ENCODE results near the gene ATG2A. TPM values are rescaled to one million over a fixed set of nuclear protein-coding genes. Genes with fewer than 3 reads are reported as not detected.
"Not testable (repeated sequence)": the region's sequence is repeated elsewhere in the genome, so short reads cannot be mapped to it uniquely, and the experiment has no call there.

Gene ATG2A
- total RNA-seq, 6 donors from 2014 or later: 24.6 to 59.2 (median 33.3) TPM

GRCh38 chr11:64848826-64849597 is 68.0 kb downstream of the ATG2A start:
- WGBS, 2 donors: 81 to 83% methylated on average over 2 to 15 of the region's 16 CpGs
- Histone ChIP-seq H3K27ac (peak overlapping the region; percentile 21 to 95 (median 87)), H3K27me3 (no peaks in the 10 kb centered on the region), H3K4me3 (no peak overlapping the region), H3K9me3 (no peaks in the 10 kb centered on the region), H3K36me3 (peaks cover 0 to 18% (median 10%) of the 10 kb centered on the region in 4 donors), H3K4me1 (peaks cover 68 to 84% (median 77%) of the 10 kb centered on the region in 4 donors)
- TF ChIP-seq POLR2AphosphoS5 (IDR thresholded peaks at IDR 0.05): no peak
- TF ChIP-seq CTCF (IDR thresholded peaks at IDR 0.05): peak in 2 of 6 experiments; percentile 15 to 22
- no peak for TF ChIP-seq EP300 (IDR thresholded peaks at IDR 0.05)
- DNase-seq: peak in 1 of 2 donors; percentile 76
- no peak for ATAC-seq (ENCODE audit: low FRiP score in 2 of 2)

GRCh38 chr11:64848214-64848825 is 68.7 kb downstream of the ATG2A start:
- no peak for DNase-seq
- ATAC-seq (ENCODE audit: low FRiP score in 2 of 2): no peak

GRCh38 chr11:64846998-64847666 is 69.9 kb downstream of the ATG2A start:
- no peak overlapping the region for H3K4me3 ChIP-seq
- WGBS, 2 donors: 20 to 27% methylated on average over 12 to 13 of the region's 13 CpGs
- DNase-seq: peak; percentile 92 to 94
- TF ChIP-seq POLR2A (IDR thresholded peaks at IDR 0.05) (no peak), POLR2AphosphoS5 (IDR thresholded peaks at IDR 0.05) (peak; percentile 9 to 56), CTCF (IDR thresholded peaks at IDR 0.05) (peak; percentile 97 to 99 (median 97)), EP300 (IDR thresholded peaks at IDR 0.05) (no peak)
- H3K27ac ChIP-seq: peak overlapping the region in 1 of 4 donors; percentile 88
- peaks cover 0 to 4% (median 0%) of the 10 kb centered on the region in 4 donors for H3K36me3 ChIP-seq
- peak; percentile 90 to 92 for ATAC-seq (ENCODE audit: low FRiP score in 2 of 2)
- H3K27me3 ChIP-seq: no peaks in the 10 kb centered on the region
- H3K9me3 ChIP-seq: no peaks in the 10 kb centered on the region
- peaks cover 54 to 84% (median 68%) of the 10 kb centered on the region in 4 donors for H3K4me1 ChIP-seq

More at GRCh38 chr11:64848214-64848825, 68.7 kb downstream of the ATG2A start:
- H3K9me3 ChIP-seq: no peaks in the 10 kb centered on the region
- no peak for TF ChIP-seq CTCF (IDR thresholded peaks at IDR 0.05)
- TF ChIP-seq EP300 (IDR thresholded peaks at IDR 0.05): no peak
- no peak for TF ChIP-seq POLR2AphosphoS5 (IDR thresholded peaks at IDR 0.05)
- TF ChIP-seq POLR2A (IDR thresholded peaks at IDR 0.05): no peak
- H3K36me3 ChIP-seq: peaks cover 0 to 11% (median 3%) of the 10 kb centered on the region in 4 donors
- no peaks in the 10 kb centered on the region for H3K27me3 ChIP-seq
- H3K4me1 ChIP-seq: peaks cover 64 to 84% (median 72%) of the 10 kb centered on the region in 4 donors
- 78 to 84% methylated on average over 6 of the region's 6 CpGs for WGBS, 2 donors
- H3K27ac ChIP-seq: peak overlapping the region in 3 of 4 donors; percentile 63 to 95 (median 92)
- no peak overlapping the region for H3K4me3 ChIP-seq

- H3K9me3 ChIP-seq; DNase-seq; H3K27me3 ChIP-seq; ATAC-seq (ENCODE audit: low FRiP score in 2 of 2); H3K4me3 ChIP-seq; H3K36me3 ChIP-seq: not testable (repeated sequence)
- WGBS, 2 donors: 77 to 86% methylated on average over 5 to 8 of the region's 8 CpGs
- peaks cover 41 to 72% (median 57%) of the 10 kb centered on the region in 4 donors for H3K4me1 ChIP-seq
- H3K27ac ChIP-seq: peak overlapping the region; percentile 44 to 88 (median 72)
Measured at GRCh38 chr11:64845776-64846129, 71.3 kb downstream of the ATG2A start.
